Activated T-cell treated with anti-CD3 and anti-CD28 coated beads, Interleukin-2, amount 50 U/mL, for 72 hours (primary cell): ENCODE data around the gene FAM72D. TPM values are rescaled to one million over a fixed set of nuclear protein-coding genes. Genes with fewer than 3 reads are reported as not detected.
"Not testable (repeated sequence)": the region's sequence is repeated elsewhere in the genome, so short reads cannot be mapped to it uniquely, and the experiment has no call there.

Source experiments
- ATAC-seq, 2 donors: fragments of 150-1000 bp; cut with Tn5 transposase; replicated peaks in 1 of 2; 2 replicates each; pipeline ENCODE4 v1.10.0; 2021; ENCODE audit warnings: moderate library complexity in 2 of 2, mild to moderate bottlenecking in 1 of 2
- DNase-seq, 2 donors: peaks; one replicate each; pipeline ENCODE4 v3.0.0; 2021 to 2022; ENCODE audit warnings: mixed read lengths in 1 of 2
- H3K27ac Mint-ChIP-seq: one replicate; pipeline ENCODE4 v1.8.0; 2022; ENCODE audit warnings: mild to moderate bottlenecking, moderate library complexity, mixed read lengths
- H3K27me3 Mint-ChIP-seq: one replicate; pipeline ENCODE4 v1.8.0; 2022; ENCODE audit warnings: low read depth, mixed read lengths
- H3K36me3 Mint-ChIP-seq, 2 donors: one replicate each; pipeline ENCODE4 v1.8.0; 2022; ENCODE audit warnings: mixed read lengths in 2 of 2, mild to moderate bottlenecking in 1 of 2; ENCODE audit not compliant: insufficient read depth in 2 of 2
- H3K4me1 Mint-ChIP-seq: one replicate; pipeline ENCODE4 v1.8.0; 2022; ENCODE audit warnings: low read depth, mixed read lengths
- H3K4me3 Mint-ChIP-seq, 2 donors: one replicate each; pipeline ENCODE4 v1.8.0; 2022; ENCODE audit warnings: mild to moderate bottlenecking in 2 of 2, mixed read lengths in 2 of 2, moderate library complexity in 2 of 2
- H3K9me3 Mint-ChIP-seq, 2 donors: one replicate each; pipeline ENCODE4 v1.8.0; 2022; ENCODE audit warnings: mixed read lengths in 2 of 2
- total RNA-seq, 2 donors: library from RNA; stranded (reverse); gene quantifications; one replicate each; pipeline ENCODE4 v1.2.3, GENCODE V29; 2022

Gene FAM72D
- total RNA-seq, 2 donors from 2014 or later, result 22.0 to 38.3 TPM

DNA sequence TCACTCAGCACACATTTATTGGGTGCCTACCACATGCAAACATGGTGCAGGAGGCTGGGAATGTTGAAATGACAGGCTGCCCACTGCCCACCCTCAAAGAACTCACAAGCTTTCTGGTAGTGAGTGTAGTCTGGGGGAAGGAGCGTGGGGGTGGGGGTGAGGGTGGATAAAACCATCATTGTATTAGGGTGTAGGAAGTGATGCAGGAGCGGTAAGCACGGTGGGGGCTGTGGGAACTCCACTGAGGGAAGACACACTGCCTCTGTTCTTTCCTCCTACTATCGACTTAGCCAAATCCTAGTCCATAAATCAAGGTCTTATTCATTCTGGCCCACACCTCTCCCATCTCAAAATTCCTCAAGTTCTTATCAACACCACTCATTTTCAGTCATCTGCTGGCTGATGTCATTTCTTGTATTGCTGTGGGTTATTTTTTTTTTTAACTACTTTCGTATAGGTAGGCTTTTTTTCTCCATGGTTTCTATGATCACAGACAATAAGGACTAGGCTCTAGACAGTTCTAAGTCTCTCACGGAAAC, 21.7 kb upstream of the FAM72D start:
- not testable (repeated sequence) for H3K4me3 Mint-ChIP-seq, H3K36me3 Mint-ChIP-seq, H3K27me3 Mint-ChIP-seq, H3K27ac Mint-ChIP-seq, H3K9me3 Mint-ChIP-seq, DNase-seq, H3K4me1 Mint-ChIP-seq
- peak; percentile 36 to 71 for ATAC-seq

DNA sequence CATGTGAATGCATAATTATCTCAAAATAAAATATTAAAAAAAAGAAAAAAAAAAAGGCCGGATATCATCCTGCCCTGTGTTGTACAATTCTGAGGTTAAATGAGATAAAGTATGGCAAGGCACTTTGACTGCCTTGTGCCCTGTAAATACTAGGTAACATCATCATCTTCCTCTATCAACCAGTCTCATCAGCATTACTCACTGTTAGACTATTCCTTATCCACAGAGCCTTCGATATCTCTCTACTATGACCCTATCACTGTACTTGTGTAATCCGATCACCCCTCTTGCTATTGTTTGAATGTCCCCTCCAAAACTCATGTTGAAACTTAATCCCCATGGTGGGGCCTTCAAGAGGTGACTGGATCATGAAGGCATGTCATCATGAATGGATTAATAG, 18.9 kb upstream of the FAM72D start:
- not testable (repeated sequence) for H3K9me3 Mint-ChIP-seq, H3K27ac Mint-ChIP-seq, H3K36me3 Mint-ChIP-seq, H3K4me1 Mint-ChIP-seq, ATAC-seq, H3K27me3 Mint-ChIP-seq, H3K4me3 Mint-ChIP-seq, DNase-seq

DNA sequence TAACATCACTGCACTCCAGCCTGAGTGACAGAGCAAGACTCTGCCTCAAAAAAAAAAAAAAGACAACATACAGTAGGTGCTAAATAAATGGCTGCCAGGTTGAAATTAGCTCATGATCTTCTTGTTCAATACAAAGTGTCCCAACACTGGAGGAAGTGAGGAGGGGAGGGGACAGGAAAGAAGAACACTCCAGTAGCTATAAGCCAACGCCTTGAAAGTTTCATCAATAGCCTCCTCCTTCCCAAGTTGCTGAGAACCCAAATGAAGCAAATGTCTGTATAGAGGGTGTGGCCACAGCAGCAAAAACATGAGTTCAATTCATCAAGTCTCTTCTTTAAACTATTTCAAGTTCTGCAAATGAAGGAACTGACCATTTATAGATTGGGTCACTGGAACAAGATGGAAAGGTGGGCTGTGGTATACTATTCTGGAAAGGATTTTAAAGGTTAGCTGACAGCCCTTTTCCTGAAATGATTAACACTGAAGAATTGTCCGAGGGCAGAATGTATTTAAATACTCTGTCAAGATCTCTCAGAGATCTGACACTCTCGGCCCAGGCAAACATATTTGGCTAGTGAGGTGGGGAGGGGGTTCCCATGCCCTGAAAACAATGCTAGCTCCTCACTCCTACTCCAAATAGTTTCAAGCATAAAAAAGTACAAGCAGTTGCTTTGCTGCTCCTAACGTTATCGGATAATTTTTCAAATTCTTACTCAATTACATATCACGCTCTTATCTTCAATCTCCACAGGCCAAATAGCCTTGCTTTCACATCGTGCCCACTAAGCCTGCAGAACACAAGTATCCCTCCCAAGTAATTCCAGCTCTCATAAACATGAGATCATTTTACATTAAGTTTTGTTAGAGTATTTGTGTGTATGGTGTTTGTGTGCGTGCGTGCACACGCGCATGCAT, 17.6 kb upstream of the FAM72D start:
- H3K4me1 Mint-ChIP-seq, H3K9me3 Mint-ChIP-seq, H3K4me3 Mint-ChIP-seq, ATAC-seq, H3K27ac Mint-ChIP-seq, DNase-seq, H3K27me3 Mint-ChIP-seq, H3K36me3 Mint-ChIP-seq: not testable (repeated sequence)

DNA sequence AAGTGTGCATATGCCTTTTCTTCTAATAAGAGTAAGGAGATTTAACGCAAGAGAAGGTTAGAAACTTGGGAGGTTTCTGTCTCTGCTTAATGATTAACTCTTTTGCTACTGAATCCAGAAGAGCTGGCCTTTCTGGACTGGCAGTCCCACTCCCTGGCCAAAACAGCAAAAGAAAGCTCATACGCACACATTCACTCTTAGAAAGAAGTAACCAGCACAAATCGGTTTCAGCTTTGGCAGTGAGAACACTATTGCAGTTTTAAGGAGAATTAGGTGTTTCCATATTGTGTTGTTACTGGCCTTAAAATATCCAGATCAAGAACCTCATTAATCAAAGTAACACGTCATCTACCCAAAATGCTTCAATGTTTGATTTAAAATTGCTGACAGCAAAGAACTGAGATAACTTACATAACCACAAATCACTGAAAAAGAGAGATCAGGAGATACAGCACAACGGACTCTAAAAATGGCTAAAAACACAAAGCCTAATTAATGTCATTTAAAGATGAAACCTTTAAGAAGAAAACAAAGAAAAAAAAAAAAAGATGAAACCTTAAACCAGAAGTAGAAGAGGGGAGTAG, 16.9 kb upstream of the FAM72D start:
- not testable (repeated sequence) for H3K4me1 Mint-ChIP-seq, ATAC-seq, DNase-seq, H3K27ac Mint-ChIP-seq, H3K36me3 Mint-ChIP-seq, H3K27me3 Mint-ChIP-seq, H3K4me3 Mint-ChIP-seq, H3K9me3 Mint-ChIP-seq

DNA sequence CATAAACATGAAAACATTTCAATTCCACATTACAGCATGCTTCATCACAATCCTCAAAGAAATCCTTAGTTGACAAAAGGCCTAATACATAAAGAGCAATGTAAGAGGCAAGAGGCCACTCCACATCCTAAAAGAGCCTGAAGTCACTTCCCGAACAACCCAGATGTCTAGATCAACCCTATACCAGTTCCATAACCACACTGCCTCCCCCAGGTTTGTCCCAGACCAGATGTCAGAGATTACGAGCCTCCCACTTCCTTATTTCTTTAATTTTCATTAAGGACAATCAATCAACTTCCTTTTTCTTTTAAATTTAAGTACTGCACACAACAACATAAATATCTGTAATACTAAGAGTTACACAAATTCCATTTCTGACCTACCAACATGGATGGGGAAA, 16.0 kb upstream of the FAM72D start:
- not testable (repeated sequence) for DNase-seq, H3K27ac Mint-ChIP-seq, H3K36me3 Mint-ChIP-seq, H3K4me3 Mint-ChIP-seq, H3K4me1 Mint-ChIP-seq, H3K9me3 Mint-ChIP-seq, H3K27me3 Mint-ChIP-seq, ATAC-seq

DNA sequence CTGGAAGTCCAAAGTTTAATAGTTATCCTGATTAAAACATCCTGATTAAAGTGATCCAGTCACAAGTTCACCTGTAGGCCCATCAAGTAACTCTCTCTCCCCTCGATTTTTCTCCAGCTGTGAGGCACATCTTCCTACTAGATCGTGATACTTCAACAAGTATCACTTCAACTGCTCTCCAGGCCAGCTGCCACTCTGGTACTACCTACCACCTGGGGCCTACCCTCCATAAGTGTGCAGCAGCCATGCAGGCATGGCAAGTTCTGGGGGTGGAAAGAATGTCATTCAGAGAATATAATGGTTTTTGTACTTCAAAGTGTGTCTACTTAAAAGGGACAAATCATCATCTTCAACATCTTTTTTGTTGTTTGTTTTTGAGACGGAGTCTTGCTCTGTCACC, 15.6 kb upstream of the FAM72D start:
- DNase-seq, H3K27me3 Mint-ChIP-seq, H3K9me3 Mint-ChIP-seq, H3K4me1 Mint-ChIP-seq, H3K36me3 Mint-ChIP-seq, H3K27ac Mint-ChIP-seq, ATAC-seq, H3K4me3 Mint-ChIP-seq: not testable (repeated sequence)

DNA sequence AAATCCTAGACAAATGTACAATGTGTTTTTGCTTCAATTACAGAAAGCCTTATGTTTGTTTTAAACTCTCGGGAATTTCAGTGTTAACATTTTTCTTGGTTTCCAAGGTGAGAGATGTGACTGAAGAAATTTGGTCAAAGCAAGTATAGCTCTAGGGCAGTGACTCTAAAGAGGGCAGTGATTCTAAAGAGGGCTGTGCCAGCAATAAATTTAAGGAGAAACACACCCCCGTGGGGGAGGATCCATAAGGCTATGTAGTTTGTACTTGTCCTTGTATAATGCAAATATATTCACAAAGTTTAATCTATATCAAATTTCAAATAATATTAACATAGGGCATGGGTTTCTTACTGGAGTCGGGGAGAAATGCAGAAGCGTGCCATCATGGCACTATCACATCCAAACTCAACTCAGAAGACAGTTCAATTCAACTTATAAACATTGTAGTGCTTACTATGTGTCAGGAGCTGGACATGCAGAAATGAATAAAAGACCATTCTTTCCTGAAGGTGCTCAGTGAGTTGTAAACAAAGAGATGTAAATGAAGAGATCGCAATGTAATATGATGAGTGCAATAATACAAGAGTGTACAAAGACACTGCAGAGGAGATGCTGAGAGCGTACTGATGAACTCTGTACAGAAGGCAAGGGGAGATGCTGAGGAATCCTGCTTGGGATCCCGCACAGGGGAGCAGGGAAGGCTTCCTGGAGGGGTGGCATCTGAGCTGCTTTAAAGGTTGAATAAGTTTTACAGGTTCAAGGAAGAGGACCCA, 13.1 kb upstream of the FAM72D start:
- H3K27ac Mint-ChIP-seq, H3K4me3 Mint-ChIP-seq, ATAC-seq, H3K36me3 Mint-ChIP-seq, H3K4me1 Mint-ChIP-seq, H3K9me3 Mint-ChIP-seq, H3K27me3 Mint-ChIP-seq, DNase-seq: not testable (repeated sequence)

DNA sequence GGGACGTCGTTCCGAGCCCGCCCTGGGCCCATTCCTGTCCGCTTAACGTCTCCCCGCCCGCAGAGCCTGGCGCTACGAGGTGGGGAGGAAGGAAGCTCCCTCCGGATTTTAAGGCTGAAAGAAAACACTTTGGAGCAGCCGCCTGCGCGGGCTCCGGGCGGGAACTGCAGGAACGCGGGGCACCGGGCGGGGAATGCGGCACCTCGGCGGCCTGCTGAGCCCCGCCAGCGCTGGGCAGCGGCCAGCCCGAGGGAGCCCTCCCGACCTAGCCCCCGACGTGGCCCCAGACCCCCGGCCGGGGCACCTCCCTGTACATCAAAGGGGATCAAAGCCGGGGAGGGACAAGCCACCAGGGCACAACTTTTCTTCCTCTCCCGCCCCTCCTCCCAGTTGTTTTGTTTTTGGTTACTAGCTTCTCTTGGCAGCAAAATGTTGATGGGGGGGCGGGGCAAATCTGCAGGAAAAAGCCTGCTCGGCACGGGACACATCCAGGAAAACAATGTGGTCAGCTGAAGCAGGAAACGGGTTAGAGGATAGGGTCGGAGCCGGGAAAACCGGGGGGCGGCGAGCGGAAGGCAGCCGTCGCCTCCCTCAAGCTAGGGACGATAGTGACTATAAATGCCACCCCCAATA, 2.1 kb upstream of the FAM72D start:
- not testable (repeated sequence) for H3K4me1 Mint-ChIP-seq, H3K36me3 Mint-ChIP-seq, ATAC-seq, H3K9me3 Mint-ChIP-seq, H3K27me3 Mint-ChIP-seq, H3K27ac Mint-ChIP-seq
- peak overlapping the region; percentile 90 to 91 for H3K4me3 Mint-ChIP-seq
- DNase-seq, result peak in 1 of 2 donors; percentile 2

DNA sequence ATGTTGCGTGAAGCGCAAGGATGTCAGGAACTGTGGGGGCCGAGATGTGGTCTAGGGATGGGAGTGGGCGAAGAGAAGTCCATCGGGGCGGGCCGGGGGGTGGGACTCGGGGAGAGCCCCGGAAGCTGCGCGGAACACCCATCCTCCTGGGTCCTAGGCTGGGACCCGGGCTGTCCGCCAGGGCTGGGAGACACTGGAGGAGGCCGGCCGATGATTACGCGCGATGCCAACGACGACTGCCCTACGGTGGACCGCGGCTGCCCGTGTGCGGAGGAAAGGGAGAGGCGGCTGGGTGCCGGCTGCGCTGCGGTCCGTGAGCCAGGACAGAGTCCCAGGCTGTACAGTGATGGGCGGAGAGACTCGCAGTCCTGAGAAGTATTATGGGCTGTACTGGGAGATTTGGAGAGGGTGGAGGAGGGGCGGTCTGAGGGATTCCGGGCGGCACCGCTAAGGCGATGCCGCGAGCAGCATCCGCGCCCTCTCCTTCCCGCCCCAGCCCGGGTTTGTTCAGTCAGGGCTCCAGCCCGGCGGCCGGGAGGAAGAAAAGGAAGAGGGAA, 1.0 kb upstream of the FAM72D start:
- H3K36me3 Mint-ChIP-seq, H3K27ac Mint-ChIP-seq, H3K4me3 Mint-ChIP-seq, H3K4me1 Mint-ChIP-seq, H3K9me3 Mint-ChIP-seq, H3K27me3 Mint-ChIP-seq: not testable (repeated sequence)
- peak; percentile 0 to 7 for DNase-seq
- peak; percentile 2 to 7 for ATAC-seq

DNA sequence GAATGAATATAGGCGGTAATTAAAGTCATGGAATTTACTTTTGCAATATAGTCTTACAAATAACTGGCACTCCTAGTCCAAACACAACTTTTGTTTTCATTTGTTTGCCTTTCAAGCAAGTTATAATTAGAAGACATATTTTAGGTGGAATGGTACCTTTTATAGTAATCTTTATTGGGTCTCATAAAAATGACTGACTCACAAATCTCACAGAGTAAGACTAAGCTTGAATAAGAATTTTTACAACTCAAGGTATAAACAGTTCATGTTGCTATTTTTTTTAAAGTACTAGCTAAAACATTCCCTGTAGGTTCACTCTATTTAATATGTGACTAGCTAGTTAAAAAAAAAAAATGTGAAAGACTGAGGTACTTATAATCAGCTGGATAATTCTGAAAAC, 6.0 kb downstream of the FAM72D start:
- DNase-seq, H3K4me3 Mint-ChIP-seq, H3K4me1 Mint-ChIP-seq, H3K27ac Mint-ChIP-seq, H3K36me3 Mint-ChIP-seq, H3K27me3 Mint-ChIP-seq, H3K9me3 Mint-ChIP-seq, ATAC-seq: not testable (repeated sequence)

DNA sequence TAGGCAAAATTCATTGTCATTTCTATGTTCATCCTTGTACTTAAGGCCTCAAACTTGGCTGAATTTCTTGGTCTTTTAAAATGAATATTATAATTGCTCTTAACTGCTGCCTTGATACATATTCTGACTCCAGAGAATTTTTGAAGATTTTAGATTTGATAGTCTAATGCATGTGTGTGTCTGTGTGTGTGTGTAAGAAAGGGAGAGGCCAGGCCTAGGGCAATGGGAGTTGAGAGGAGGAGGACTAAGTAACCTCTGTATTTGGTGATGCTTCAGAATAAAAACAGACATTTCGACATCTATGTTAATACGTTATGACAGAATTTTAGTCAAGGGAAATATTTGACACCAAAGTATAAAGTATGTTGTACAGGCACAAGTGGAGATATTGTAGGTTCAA, 7.5 kb downstream of the FAM72D start:
- not testable (repeated sequence) for H3K36me3 Mint-ChIP-seq, H3K27ac Mint-ChIP-seq, ATAC-seq, DNase-seq, H3K4me3 Mint-ChIP-seq, H3K4me1 Mint-ChIP-seq, H3K9me3 Mint-ChIP-seq, H3K27me3 Mint-ChIP-seq

DNA sequence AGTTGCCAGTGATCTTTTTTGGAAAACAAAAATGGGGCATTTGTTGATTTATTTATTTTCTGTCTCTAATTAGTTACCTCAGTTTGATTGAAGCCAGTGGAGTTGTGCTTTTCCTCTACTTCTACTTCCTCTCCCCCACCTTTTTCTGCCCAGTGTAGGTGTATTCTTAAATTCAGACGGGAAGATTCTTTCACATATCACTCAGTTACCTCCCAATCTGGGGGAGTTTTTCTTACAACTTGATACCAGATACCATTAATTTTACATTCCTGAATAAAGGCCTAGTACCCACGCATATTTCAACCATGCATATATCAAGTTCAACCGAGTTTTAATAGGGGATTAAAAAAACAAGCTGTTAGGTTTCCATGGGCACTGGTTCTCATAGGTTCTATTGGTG, 15.9 kb downstream of the FAM72D start:
- not testable (repeated sequence) for H3K27ac Mint-ChIP-seq, H3K36me3 Mint-ChIP-seq, DNase-seq, H3K4me1 Mint-ChIP-seq, ATAC-seq, H3K27me3 Mint-ChIP-seq, H3K9me3 Mint-ChIP-seq, H3K4me3 Mint-ChIP-seq
